Neural cell (in vitro differentiated cells): Measurements from ENCODE around the gene CSF1. TPM values are rescaled to one million over a fixed set of nuclear protein-coding genes. Genes with fewer than 3 reads are reported as not detected.

ENCODE experiments used
- H2AFZ ChIP-seq: fragments of 200-600, 300-800 bp; sonication (generic), shearing (Covaris generic); 2 replicates; pipeline ENCODE4 v1.6.0; 2014; ENCODE audit warnings: low read depth, mild to moderate bottlenecking, antibody characterized with exemption, low read length, moderate library complexity
- H3F3A ChIP-seq: fragments of 200-600 bp; shearing (Covaris generic); 2 replicates; pipeline ENCODE4 v1.6.1; 2016; ENCODE audit warnings: mild to moderate bottlenecking, moderate library complexity, mixed read lengths, antibody characterized with exemption, low read length; ENCODE audit not compliant: insufficient read depth, poor library complexity, severe bottlenecking
- H3K27ac ChIP-seq: fragments of 200-600, 300-800 bp; sonication (generic), shearing (Covaris generic); 2 replicates; pipeline ENCODE4 v1.5.1; 2014; ENCODE audit warnings: mild to moderate bottlenecking, low read length, moderate library complexity
- H3K27me3 ChIP-seq: fragments of 300-800, 200-600 bp; sonication (generic), shearing (Covaris generic); 2 replicates; pipeline ENCODE4 v1.6.0; 2014; ENCODE audit warnings: mild to moderate bottlenecking, low read depth, low read length, moderate library complexity; ENCODE audit not compliant: insufficient read depth
- H3K36me3 ChIP-seq: fragments of 300-800, 200-600 bp; sonication (generic), shearing (Covaris generic); 2 replicates; pipeline ENCODE4 v1.5.1; 2014; ENCODE audit warnings: mild to moderate bottlenecking, antibody characterized with exemption, low read length, moderate library complexity; ENCODE audit not compliant: insufficient read depth
- H3K4me2 ChIP-seq: fragments of 300-800, 200-600 bp; sonication (generic), shearing (Covaris generic); 2 replicates; pipeline ENCODE4 v1.6.0; 2014; ENCODE audit warnings: mild to moderate bottlenecking, low read length
- H3K4me3 ChIP-seq: fragments of 300-800, 200-600 bp; sonication (generic), shearing (Covaris generic); 2 replicates; pipeline ENCODE4 v1.5.1; 2014; ENCODE audit warnings: mild to moderate bottlenecking, low read length, moderate library complexity
- H3K79me2 ChIP-seq: fragments of 200-600 bp; shearing (Covaris generic); replicated peaks from 2 replicates; pipeline ENCODE4 v1.6.0; 2014; ENCODE audit warnings: mild to moderate bottlenecking, low read length, moderate library complexity; ENCODE audit not compliant: insufficient read depth
- H3K9ac ChIP-seq: fragments of 300-800, 200-600 bp; sonication (generic), shearing (Covaris generic); 2 replicates; pipeline ENCODE4 v1.6.1; 2016; ENCODE audit warnings: mild to moderate bottlenecking, low read length, mixed read lengths
- H3K9me2 ChIP-seq: fragments of 200-600 bp; shearing (Covaris generic); 2 replicates; pipeline ENCODE4 v1.6.1; 2016; ENCODE audit warnings: mild to moderate bottlenecking, low read length, mixed read lengths; ENCODE audit not compliant: insufficient read depth
- H3K9me3 ChIP-seq: fragments of 200-600, 300-800 bp; sonication (generic), shearing (Covaris generic); 2 replicates; pipeline ENCODE4 v1.6.1; 2016; ENCODE audit warnings: mild to moderate bottlenecking, mixed run types, low read length, moderate library complexity, mixed read lengths
- H4K20me1 ChIP-seq: fragments of 200-600 bp; shearing (Covaris generic); 2 replicates; pipeline ENCODE4 v1.6.1; 2016; ENCODE audit warnings: mild to moderate bottlenecking, mixed run types; ENCODE audit not compliant: insufficient read depth
- CTCF ChIP-seq: fragments of 450-650 bp; IDR thresholded peaks from 2 replicates; pipeline ENCODE4 v1.5.1; 2014; ENCODE audit warnings: antibody characterized with exemption, mild to moderate bottlenecking, moderate library complexity; ENCODE audit not compliant: poor library complexity, severe bottlenecking
- EP300 ChIP-seq: fragments of 450-650 bp; conservative IDR thresholded peaks from 2 replicates; pipeline ENCODE4 v1.6.1; 2014; ENCODE audit warnings: antibody characterized with exemption, mild to moderate bottlenecking, moderate library complexity; ENCODE audit not compliant: poor library complexity, severe bottlenecking
- EZH2 ChIP-seq: fragments of 200-600, 300-800 bp; shearing (Covaris generic), sonication (generic); IDR thresholded peaks from 2 replicates; pipeline ENCODE4 v1.6.1; 2014; ENCODE audit warnings: antibody characterized with exemption, low read length, borderline replicate concordance, mild to moderate bottlenecking; ENCODE audit not compliant: insufficient read depth, poor library complexity, severe bottlenecking
- MXI1 ChIP-seq: fragments of 450-650 bp; conservative IDR thresholded peaks from 2 replicates; pipeline ENCODE4 v1.6.1; 2014; ENCODE audit warnings: antibody characterized with exemption, mild to moderate bottlenecking; ENCODE audit not compliant: poor library complexity, severe bottlenecking
- POLR2AphosphoS5 ChIP-seq: IDR thresholded peaks from 2 replicates; pipeline ENCODE4 v1.6.1; 2012
- RAD21 ChIP-seq: fragments of 450-650 bp; conservative IDR thresholded peaks from 2 replicates; pipeline ENCODE4 v1.6.1; 2014; ENCODE audit warnings: antibody characterized with exemption, mild to moderate bottlenecking, moderate library complexity
- REST ChIP-seq: IDR thresholded peaks from 2 replicates; pipeline ENCODE4 v1.6.1; 2012; ENCODE audit warnings: borderline replicate concordance
- SMC3 ChIP-seq: fragments of 450-650 bp; conservative IDR thresholded peaks from 2 replicates; pipeline ENCODE4 v1.6.1; 2014; ENCODE audit warnings: antibody characterized with exemption, mild to moderate bottlenecking, moderate library complexity; ENCODE audit not compliant: poor library complexity
- TAF1 ChIP-seq: IDR thresholded peaks from 2 replicates; pipeline ENCODE4 v1.6.1; 2012; ENCODE audit warnings: low read depth
- polyA plus RNA-seq: library from polyadenylated mRNA; depleted of rRNA; stranded (reverse); fragments of >200 nt; gene quantifications from 2 replicates; pipeline ENCODE4 v1.2.3, GENCODE V29; 2014

Gene CSF1
- polyA plus RNA-seq, 1 donor from 2014 or later: 0.30 TPM

GRCh38 chr1:109931189-109931731 lies 20.6 kb downstream of the CSF1 start:
- no peak overlapping the region for H3K27ac ChIP-seq

GRCh38 chr1:109931911-109932636 lies 21.4 kb downstream of the CSF1 start:
- H3K9me3 ChIP-seq: no peaks in the 10 kb centered on the region
- no peak overlapping the region for H3K27ac ChIP-seq
- TF ChIP-seq MXI1: no peak
- no peak for TF ChIP-seq POLR2AphosphoS5
- TF ChIP-seq REST: no peak
- no peak for TF ChIP-seq RAD21
- TF ChIP-seq SMC3: no peak
- no peak for TF ChIP-seq EZH2
- TF ChIP-seq EP300: no peak
- no peak for TF ChIP-seq TAF1

More at GRCh38 chr1:109931189-109931731, 20.6 kb downstream of the CSF1 start:
- Histone ChIP-seq H2AFZ (no peak overlapping the region), H3F3A (no peaks in the 10 kb centered on the region), H3K9me3 (no peaks in the 10 kb centered on the region), H3K4me2 (no peak overlapping the region), H3K36me3 (no peaks in the 10 kb centered on the region), H3K9ac (no peak overlapping the region), H3K79me2 (no peaks in the 10 kb centered on the region), H3K9me2 (no peaks in the 10 kb centered on the region), H3K27me3 (no peaks in the 10 kb centered on the region), H3K4me3 (no peak overlapping the region), H4K20me1 (no peaks in the 10 kb centered on the region)
- no peak for TF ChIP-seq CTCF
- no peak for TF ChIP-seq RAD21
- no peak for TF ChIP-seq TAF1
- TF ChIP-seq MXI1: no peak
- no peak for TF ChIP-seq EP300
- no peak for TF ChIP-seq REST
- no peak for TF ChIP-seq SMC3

More at GRCh38 chr1:109931911-109932636, 21.4 kb downstream of the CSF1 start:
- Histone ChIP-seq H4K20me1 (no peaks in the 10 kb centered on the region), H3K9me2 (no peaks in the 10 kb centered on the region), H2AFZ (no peak overlapping the region), H3K9ac (no peak overlapping the region), H3K4me3 (no peak overlapping the region), H3K27me3 (no peaks in the 10 kb centered on the region), H3K79me2 (no peaks in the 10 kb centered on the region), H3K36me3 (no peaks in the 10 kb centered on the region), H3F3A (no peaks in the 10 kb centered on the region), H3K4me2 (no peak overlapping the region)
